ENCODE data around the gene RAB1B.
"Not testable (repeated sequence)": the region's sequence is repeated elsewhere in the genome, so short reads cannot be mapped to it uniquely, and the experiment has no call there.

RAB1B gene

GRCh38 chr11:66239998-66240780, 28.2 kb upstream of the RAB1B start:
- no peak for DNase-seq (ENCODE audit: low spot score)

DNA sequence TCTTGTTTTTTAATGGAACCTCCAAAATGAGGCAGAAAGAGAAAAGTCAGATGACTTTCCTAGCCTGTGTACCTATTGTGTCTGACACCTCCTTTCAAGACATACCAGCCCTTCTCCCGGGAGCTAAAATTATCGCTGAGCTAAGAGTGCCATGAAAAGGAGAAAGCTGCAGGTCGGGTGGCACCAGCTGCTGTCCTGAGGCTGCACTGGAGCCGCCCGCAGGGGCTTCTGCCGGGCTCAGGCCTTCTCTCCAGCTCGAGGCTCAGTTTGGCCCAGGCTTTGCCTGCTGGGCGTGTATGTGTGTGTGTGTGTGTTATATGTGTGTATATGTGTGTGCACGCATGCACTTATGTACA, 27.7 kb upstream of the RAB1B start:
- no peak for DNase-seq (ENCODE audit: low spot score)

GRCh38 chr11:66242095-66242765, 26.2 kb upstream of the RAB1B start:
- peak; percentile 73 for DNase-seq (ENCODE audit: low spot score)

DNA sequence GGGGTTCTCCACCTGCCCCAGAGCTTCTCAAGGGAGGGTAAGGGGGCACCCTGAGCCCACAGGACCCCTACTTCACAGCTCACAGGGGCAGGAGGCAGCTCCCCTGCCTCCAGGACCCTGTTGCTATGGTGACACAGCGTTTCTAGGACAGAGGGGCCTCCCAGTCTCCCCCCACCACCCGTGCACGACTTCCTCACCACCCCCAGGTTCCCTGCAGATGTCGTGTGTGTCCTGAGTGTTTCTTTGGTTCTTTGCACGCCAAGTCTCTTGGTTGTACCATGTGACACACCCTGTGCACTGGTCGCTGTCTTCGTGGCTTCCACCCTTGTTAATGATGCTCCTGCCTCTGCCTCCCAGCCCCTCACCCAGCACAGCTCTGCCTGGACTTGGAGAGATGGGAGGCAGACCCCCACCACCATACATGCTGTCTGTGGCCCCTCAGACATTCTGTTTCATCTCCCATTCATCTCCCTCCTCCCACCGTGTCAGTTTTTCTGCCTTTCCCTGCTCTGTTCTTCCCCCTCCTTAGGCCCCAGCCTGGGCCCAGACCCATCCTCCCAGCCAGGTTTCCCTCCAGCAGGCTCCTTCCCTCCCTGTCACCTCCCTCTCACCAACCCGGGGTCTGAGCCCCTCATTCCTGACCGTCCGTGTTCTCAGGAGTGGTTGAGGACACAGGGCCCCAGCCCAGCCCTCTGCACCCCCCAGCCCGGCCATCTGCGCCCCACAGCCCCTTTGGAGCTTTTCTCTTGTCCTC, 24.5 kb upstream of the RAB1B start:
- no peak for DNase-seq (ENCODE audit: low spot score)

GRCh38 chr11:66247295-66247694, 21.1 kb upstream of the RAB1B start:
- DNase-seq (ENCODE audit: low spot score) = no peak

- DNase-seq (ENCODE audit: low spot score) = no peak
Measured at GRCh38 chr11:66247801-66248200, 20.6 kb upstream of the RAB1B start.

GRCh38 chr11:66248903-66249302, 19.5 kb upstream of the RAB1B start:
- DNase-seq (ENCODE audit: low spot score) = no peak

- DNase-seq (ENCODE audit: low spot score) = no peak
Measured at GRCh38 chr11:66251809-66252208, 16.6 kb upstream of the RAB1B start.

DNA sequence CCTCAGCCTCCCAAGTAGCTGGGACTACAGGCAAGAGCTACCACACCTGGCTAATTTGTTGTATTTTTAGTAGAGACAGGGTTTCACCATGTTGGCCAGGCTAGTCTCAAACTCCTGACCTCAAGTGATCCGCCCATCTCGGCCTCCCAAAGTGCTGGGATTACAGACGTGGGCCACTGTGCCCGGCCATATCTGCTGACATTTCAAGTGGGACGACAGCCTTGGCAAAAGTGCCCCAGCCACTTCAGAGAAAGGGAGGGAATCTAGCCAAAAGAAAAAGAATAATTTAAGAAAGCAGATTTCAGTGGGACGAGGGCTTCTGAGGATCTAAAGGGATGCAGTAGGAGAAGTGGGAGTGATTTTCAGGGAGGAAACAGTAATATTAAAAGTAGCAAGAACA, 15.4 kb upstream of the RAB1B start:
- DNase-seq (ENCODE audit: low spot score) = not testable (repeated sequence)

- no peak for DNase-seq (ENCODE audit: low spot score)
Measured at GRCh38 chr11:66258473-66258893, 10.0 kb upstream of the RAB1B start.

GRCh38 chr11:66259225-66259624, 9.2 kb upstream of the RAB1B start:
- no peak for DNase-seq (ENCODE audit: low spot score)

DNA sequence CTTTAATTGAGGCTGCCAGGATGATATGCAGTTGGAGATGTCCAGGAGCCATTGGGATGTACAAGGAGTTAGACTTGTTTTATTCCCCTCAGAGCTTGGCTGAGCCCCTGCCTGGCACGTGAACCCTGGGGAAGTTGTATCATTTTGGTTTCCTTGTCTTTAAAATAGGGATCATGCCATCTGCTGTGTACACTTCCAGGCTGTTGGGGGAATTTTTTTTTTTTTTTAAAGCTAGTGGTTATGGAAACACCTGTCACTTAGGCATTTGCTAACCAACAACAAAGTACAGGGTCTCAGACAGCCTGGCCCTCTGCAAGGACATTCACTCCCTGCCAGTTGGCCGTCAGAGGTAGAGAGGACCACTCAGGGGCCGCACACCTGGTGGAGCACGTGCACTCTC, 8.5 kb upstream of the RAB1B start:
- no peak for DNase-seq (ENCODE audit: low spot score)

GRCh38 chr11:66261578-66261977, 6.9 kb upstream of the RAB1B start:
- no peak for DNase-seq (ENCODE audit: low spot score)

DNA sequence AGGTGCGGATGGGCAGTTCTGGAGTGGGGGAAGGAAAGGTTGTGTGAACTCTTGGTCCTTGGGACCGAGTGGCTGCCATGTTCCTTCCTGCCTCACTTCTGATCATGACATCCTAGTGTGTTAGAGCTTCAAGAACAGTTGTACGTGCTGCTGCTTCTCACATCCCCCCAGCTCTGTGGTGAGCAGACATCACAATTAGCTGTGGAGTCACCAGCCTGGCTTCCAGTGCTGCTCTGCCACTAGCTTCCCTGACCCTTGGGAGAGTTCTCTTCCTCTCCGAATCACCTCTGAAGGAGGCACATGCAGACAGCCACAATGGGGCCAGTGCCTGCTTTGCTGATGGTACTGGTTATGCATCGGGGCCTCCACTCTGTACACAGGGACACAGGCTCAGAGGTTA, 6.2 kb upstream of the RAB1B start:
- DNase-seq (ENCODE audit: low spot score) = no peak

DNA sequence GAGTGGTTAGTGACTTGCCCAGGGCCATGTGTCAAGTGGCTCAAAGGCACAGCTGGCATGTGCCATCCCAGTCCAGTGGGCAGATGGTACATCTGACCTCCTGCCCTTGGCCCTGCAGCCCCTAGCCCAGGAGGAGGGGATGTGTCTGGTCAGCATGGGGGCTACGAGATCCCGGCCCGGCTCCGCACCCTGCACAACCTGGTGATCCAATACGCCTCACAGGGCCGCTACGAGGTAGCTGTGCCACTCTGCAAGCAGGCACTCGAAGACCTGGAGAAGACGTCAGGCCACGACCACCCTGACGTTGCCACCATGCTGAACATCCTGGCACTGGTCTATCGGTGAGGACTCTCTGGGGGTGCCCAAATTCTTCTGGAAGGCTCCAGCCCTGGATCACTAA, 5.7 kb upstream of the RAB1B start:
- no peak for DNase-seq (ENCODE audit: low spot score)

GRCh38 chr11:66263231-66263630, 5.2 kb upstream of the RAB1B start:
- DNase-seq (ENCODE audit: low spot score) = no peak

- DNase-seq (ENCODE audit: low spot score) = no peak
Measured at GRCh38 chr11:66263785-66264184, 4.7 kb upstream of the RAB1B start.

GRCh38 chr11:66264383-66264782, 4.1 kb upstream of the RAB1B start:
- no peak for DNase-seq (ENCODE audit: low spot score)

DNA sequence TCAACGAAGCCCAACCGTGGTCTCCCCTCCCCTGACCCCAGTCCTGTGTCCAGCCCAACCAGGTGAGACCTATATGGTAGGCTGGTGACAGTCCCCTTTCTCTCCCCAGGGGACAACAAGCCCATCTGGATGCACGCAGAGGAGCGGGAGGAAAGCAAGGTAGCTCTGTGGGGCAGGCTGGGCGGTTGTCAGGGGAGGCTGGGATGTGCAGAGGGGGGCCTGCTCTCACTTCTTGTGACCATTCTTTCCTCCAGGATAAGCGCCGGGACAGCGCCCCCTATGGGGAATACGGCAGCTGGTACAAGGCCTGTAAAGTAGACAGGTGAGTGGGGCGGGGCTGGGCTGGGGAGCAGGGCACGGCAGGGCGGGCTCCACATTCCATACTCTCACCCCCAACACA, 3.5 kb upstream of the RAB1B start:
- peak; percentile 41 for DNase-seq (ENCODE audit: low spot score)

DNA sequence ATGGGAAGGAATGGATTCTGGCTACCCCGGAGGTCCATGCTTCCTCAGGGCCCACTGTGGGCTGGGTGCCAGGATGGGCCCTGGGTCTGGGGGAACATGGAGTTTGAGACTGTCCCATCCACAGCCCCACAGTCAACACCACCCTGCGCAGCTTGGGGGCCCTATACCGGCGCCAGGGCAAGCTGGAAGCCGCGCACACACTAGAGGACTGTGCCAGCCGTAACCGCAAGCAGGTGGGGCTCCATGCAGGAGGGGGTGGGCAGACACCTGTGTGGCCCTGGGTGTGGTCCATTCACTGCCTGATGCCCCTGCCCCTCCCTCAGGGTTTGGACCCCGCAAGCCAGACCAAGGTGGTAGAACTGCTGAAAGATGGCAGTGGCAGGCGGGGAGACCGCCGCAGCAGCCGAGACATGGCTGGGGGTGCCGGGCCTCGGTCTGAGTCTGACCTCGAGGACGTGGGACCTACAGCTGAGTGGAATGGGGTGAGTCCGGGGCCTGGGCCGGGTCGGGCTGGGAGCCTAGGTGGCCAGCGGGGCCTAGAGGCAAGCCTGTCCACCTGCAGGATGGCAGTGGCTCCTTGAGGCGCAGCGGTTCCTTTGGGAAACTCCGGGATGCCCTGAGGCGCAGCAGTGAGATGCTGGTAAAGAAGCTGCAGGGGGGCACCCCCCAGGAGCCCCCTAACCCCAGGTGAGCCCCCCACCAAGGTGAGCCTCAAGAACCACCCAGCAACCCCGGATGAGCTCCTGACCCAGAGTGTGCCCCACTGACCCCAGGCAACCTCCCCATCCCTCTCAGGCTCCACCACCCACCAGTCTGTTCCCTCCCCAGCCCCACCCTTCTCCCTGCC, 2.7 kb upstream of the RAB1B start:
- DNase-seq (ENCODE audit: low spot score) = no peak

DNA sequence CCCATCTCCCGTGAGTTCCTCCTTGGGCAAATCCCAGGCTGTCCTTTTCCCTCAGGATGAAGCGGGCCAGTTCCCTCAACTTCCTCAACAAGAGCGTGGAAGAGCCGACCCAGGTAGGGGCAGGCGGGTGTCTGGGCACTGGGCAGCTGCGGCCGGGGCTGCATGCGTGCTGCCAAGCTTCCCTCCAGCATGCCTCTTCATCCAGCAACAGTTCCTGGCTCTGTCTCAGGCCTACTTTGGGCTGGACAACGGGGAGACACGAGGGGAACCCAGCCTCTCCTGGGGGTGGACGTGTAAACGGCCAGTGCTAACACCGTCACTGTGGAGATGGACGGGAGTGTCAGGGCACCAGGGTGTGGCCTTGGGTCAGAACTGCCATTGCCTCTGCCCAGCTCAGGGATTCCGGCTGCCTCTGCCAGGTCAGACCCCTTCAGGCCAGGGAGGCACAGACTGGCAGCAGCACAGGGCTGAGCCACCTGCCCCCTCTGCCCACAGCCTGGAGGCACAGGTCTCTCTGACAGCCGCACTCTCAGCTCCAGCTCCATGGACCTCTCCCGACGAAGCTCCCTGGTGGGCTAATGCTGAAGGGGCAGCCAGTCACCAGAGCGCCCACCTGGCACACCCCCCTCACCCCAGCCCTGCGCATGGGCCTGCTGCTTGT, 1.9 kb upstream of the RAB1B start:
- no peak for DNase-seq (ENCODE audit: low spot score)

- DNase-seq (ENCODE audit: low spot score) = no peak
Measured at GRCh38 chr11:66267039-66267378, 1.4 kb upstream of the RAB1B start.

Measured in NAMALWA (cell line).